ENCODE measurements around the gene RAP1GAP2.

RAP1GAP2 gene

DNA sequence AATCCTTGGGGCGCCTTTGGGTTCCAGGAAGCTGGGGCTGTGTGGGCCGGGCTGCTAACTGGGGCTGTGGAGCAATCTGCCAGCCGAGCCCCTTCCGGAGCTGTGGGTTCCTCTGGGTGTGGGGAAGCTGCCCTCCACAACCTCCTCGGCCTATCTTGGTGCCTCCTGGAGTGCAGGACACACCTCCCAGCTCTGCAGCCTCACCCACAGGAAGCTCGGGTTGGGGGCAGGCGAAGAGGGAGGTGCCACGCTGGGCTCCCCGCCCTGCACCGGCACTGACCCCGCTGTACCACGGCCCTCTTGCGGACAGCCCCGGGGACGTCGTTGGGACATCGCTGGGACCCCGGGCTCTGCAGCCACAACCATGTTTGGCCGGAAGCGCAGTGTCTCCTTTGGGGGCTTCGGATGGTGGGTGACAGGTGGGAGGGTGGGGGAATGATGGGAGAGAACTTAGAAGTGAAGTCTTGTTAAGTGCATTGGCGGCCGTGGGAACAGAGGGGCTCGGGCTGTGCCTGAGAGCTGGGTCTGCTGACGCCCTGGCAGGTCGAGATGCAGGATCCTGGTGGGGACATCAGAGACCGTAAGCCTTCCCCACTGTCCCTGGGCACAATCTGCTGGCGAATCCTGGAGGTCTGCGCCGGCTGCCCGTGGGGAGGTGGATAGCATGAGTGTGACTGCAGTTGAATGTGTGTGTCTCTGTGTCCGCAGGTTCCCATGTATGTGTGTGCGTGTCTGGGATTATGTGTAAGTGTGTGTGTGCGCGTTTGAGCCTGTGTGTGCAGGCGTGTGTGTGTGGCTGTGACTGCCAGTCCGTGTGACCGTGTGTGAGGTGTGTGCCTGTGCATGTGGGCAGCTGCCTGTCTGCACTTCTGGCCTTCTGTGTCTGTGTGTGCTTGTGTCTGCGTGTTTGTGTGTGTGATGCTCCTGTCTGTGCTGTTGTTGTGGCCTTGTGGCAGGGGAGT lies at the start of gene RAP1GAP2:
TSS of gene RAP1GAP2 (plus strand) at position 275 of the 962 bp plus-strand sequence. CDS start at position 365, 90 bp downstream.
- Histone ChIP-seq H3K9me2 (replicated peaks; ENCODE audit: control insufficient read depth, low read length) (no peaks in the 10 kb centered on the region), H3K27ac (ENCODE audit: low read depth, low read length) (no peak within 1 kb of the TSS), H3F3A (ENCODE audit: control insufficient read depth, insufficient read depth) (no peaks in the 10 kb centered on the region), H3K4me3 (ENCODE audit: low read length) (no peak within 1 kb of the TSS), H3K9me3 (ENCODE audit: control insufficient read depth, insufficient read depth, low read length) (no peaks in the 10 kb centered on the region), H3K79me2 (ENCODE audit: control insufficient read depth, low read length) (no peaks in the 10 kb centered on the region), H3K4me2 (ENCODE audit: low read length) (peak within 1 kb of the TSS; percentile 1; the same call in 1 of the 2 replicates), H3K27me3 (ENCODE audit: control insufficient read depth, low read length) (peaks cover 43% of the 10 kb centered on the region), H3K36me3 (ENCODE audit: control insufficient read depth, low read length) (no peaks in the 10 kb centered on the region), H4K20me1 (ENCODE audit: control insufficient read depth, insufficient read depth, low read depth, low read length) (no peaks in the 10 kb centered on the region), H3K4me1 (ENCODE audit: control insufficient read depth, low read length) (peaks cover 22% of the 10 kb centered on the region)
- TF ChIP-seq EZH2phosphoT487 (IDR thresholded peaks at IDR 0.05; ENCODE audit: borderline replicate concordance, low read length), result no peak
- TF ChIP-seq, protein P1, sequence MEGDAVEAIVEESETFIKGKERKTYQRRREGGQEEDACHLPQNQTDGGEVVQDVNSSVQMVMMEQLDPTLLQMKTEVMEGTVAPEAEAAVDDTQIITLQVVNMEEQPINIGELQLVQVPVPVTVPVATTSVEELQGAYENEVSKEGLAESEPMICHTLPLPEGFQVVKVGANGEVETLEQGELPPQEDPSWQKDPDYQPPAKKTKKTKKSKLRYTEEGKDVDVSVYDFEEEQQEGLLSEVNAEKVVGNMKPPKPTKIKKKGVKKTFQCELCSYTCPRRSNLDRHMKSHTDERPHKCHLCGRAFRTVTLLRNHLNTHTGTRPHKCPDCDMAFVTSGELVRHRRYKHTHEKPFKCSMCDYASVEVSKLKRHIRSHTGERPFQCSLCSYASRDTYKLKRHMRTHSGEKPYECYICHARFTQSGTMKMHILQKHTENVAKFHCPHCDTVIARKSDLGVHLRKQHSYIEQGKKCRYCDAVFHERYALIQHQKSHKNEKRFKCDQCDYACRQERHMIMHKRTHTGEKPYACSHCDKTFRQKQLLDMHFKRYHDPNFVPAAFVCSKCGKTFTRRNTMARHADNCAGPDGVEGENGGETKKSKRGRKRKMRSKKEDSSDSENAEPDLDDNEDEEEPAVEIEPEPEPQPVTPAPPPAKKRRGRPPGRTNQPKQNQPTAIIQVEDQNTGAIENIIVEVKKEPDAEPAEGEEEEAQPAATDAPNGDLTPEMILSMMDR (IDR thresholded peaks at IDR 0.05; ENCODE audit: low read depth, low read length, poor library complexity, severe bottlenecking), result no peak

DNA sequence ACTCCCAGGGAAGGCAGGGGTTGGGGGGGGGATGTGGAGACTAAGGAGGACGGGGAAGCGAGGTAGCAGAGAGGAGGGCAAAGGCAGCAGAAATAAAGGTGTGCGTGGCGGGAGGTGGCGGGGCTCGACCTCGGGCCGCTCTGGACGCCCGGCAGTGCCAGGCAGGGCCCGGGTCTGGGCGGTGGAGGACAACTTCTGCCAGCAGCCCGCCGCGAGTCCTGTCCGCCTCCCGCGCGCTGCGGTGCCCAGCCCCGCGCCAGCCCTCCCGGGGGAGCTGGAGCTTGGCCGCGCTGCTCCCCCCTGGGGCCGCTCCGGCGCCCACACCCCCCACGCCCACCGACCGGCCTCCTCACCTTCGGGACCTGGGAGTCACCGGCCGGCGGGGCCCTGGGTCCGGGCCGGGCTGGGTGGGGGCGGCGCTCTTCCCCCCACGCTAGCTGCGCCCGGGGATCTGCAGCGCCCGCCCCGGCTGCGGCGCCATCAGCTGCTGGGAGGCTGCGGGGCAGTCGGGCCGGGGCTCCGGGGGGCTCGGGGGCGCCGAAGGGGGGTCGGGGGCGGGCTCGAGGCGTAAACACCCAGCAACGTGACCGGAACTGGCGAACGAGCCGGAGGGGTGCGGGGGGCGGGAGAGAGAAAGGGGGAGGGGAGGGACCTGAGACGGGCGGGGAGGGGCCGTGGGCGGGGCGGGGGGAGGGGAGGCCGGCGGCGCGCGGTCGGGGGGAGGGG lies 47.0 kb upstream of the RAP1GAP2 start, which contains the start of gene CCDC92B:
TSS of gene CCDC92B (minus strand) at position 595 of the 726 bp plus-strand sequence. CDS start 14,507 bp downstream, outside the sequence.
- Histone ChIP-seq H3K27ac (ENCODE audit: low read depth, low read length) (no peak within 1 kb of the TSS), H3K27me3 (ENCODE audit: control insufficient read depth, low read length) (peaks cover 13% of the 10 kb centered on the region), H3K79me2 (ENCODE audit: control insufficient read depth, low read length) (no peaks in the 10 kb centered on the region), H3F3A (ENCODE audit: control insufficient read depth, insufficient read depth) (no peaks in the 10 kb centered on the region), H3K9me2 (replicated peaks; ENCODE audit: control insufficient read depth, low read length) (no peaks in the 10 kb centered on the region), H4K20me1 (ENCODE audit: control insufficient read depth, insufficient read depth, low read depth, low read length) (no peaks in the 10 kb centered on the region), H3K4me3 (ENCODE audit: low read length) (no peak within 1 kb of the TSS), H3K9me3 (ENCODE audit: control insufficient read depth, insufficient read depth, low read length) (no peaks in the 10 kb centered on the region), H3K4me1 (ENCODE audit: control insufficient read depth, low read length) (no peaks in the 10 kb centered on the region), H3K36me3 (ENCODE audit: control insufficient read depth, low read length) (no peaks in the 10 kb centered on the region), H3K4me2 (ENCODE audit: low read length) (peak within 1 kb of the TSS; percentile 26; the same call in 1 of the 2 replicates)
- TF ChIP-seq EZH2phosphoT487 (IDR thresholded peaks at IDR 0.05; ENCODE audit: borderline replicate concordance, low read length), result no peak
- TF ChIP-seq, protein P1 (IDR thresholded peaks at IDR 0.05; ENCODE audit: low read depth, low read length, poor library complexity, severe bottlenecking), result no peak

DNA sequence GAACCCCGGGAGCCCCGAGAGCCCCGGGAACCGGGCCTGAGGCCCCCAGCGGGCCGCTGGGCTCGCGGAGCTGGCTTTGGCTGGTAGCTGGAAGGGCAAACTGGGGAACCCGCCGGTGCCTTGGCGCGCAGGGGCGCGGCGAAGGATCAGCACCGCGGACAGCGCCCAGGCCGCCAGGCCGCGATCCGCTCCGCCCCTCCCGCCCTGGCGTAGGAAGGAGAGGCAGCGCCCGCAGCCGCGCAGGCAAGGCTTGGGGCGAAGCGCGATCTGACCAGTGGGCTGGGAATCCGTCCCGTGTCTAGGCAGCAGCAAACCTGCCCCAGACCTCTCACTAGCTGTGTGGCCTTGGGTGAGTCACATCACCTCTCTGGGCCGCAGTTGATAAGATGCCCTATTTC lies 46.5 kb upstream of the RAP1GAP2 start:
- Histone ChIP-seq H3K27me3 (ENCODE audit: control insufficient read depth, low read length) (peaks cover 13% of the 10 kb centered on the region), H3K9me2 (replicated peaks; ENCODE audit: control insufficient read depth, low read length) (no peaks in the 10 kb centered on the region), H3F3A (ENCODE audit: control insufficient read depth, insufficient read depth) (no peaks in the 10 kb centered on the region), H3K27ac (ENCODE audit: low read depth, low read length) (no peak overlapping the region), H4K20me1 (ENCODE audit: control insufficient read depth, insufficient read depth, low read depth, low read length) (no peaks in the 10 kb centered on the region), H3K4me3 (ENCODE audit: low read length) (no peak overlapping the region), H3K4me2 (ENCODE audit: low read length) (peak overlapping the region; percentile 26; the same call in 1 of the 2 replicates), H3K79me2 (ENCODE audit: control insufficient read depth, low read length) (no peaks in the 10 kb centered on the region), H3K9me3 (ENCODE audit: control insufficient read depth, insufficient read depth, low read length) (no peaks in the 10 kb centered on the region), H3K36me3 (ENCODE audit: control insufficient read depth, low read length) (no peaks in the 10 kb centered on the region), H3K4me1 (ENCODE audit: control insufficient read depth, low read length) (no peaks in the 10 kb centered on the region)
- TF ChIP-seq, protein P1 (IDR thresholded peaks at IDR 0.05; ENCODE audit: low read depth, low read length, poor library complexity, severe bottlenecking), result no peak
- TF ChIP-seq EZH2phosphoT487 (IDR thresholded peaks at IDR 0.05; ENCODE audit: borderline replicate concordance, low read length), result no peak

Measured in DOHH2 (cell line).